Measurements from ENCODE around the gene LVRN.
"Not testable (repeated sequence)": the region's sequence is repeated elsewhere in the genome, so short reads cannot be mapped to it uniquely, and the experiment has no call there.

LVRN gene, protein sequence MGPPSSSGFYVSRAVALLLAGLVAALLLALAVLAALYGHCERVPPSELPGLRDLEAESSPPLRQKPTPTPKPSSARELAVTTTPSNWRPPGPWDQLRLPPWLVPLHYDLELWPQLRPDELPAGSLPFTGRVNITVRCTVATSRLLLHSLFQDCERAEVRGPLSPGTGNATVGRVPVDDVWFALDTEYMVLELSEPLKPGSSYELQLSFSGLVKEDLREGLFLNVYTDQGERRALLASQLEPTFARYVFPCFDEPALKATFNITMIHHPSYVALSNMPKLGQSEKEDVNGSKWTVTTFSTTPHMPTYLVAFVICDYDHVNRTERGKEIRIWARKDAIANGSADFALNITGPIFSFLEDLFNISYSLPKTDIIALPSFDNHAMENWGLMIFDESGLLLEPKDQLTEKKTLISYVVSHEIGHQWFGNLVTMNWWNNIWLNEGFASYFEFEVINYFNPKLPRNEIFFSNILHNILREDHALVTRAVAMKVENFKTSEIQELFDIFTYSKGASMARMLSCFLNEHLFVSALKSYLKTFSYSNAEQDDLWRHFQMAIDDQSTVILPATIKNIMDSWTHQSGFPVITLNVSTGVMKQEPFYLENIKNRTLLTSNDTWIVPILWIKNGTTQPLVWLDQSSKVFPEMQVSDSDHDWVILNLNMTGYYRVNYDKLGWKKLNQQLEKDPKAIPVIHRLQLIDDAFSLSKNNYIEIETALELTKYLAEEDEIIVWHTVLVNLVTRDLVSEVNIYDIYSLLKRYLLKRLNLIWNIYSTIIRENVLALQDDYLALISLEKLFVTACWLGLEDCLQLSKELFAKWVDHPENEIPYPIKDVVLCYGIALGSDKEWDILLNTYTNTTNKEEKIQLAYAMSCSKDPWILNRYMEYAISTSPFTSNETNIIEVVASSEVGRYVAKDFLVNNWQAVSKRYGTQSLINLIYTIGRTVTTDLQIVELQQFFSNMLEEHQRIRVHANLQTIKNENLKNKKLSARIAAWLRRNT

DNA sequence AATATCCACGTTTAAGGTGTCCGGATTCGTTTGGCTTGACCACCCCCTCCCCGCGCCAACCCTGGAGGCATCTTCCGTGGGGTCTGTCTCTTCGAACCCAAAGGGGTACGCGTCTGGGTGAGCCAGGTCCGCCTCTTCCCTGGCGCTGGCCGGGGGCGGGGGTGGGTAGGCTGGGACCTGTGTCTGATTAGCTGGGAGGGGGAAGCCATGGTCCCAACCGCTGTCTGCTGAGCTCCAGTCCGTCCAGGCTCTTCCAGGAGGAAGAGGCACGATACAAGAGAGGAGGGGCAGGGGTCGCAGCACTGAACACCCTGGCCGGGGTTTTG lies at the start of gene LVRN:
LVRN (plus strand) TSS at position 237 of the 326 bp plus-strand sequence. CDS start 143 bp downstream, outside the sequence.
- DNase-seq: no peak

DNA sequence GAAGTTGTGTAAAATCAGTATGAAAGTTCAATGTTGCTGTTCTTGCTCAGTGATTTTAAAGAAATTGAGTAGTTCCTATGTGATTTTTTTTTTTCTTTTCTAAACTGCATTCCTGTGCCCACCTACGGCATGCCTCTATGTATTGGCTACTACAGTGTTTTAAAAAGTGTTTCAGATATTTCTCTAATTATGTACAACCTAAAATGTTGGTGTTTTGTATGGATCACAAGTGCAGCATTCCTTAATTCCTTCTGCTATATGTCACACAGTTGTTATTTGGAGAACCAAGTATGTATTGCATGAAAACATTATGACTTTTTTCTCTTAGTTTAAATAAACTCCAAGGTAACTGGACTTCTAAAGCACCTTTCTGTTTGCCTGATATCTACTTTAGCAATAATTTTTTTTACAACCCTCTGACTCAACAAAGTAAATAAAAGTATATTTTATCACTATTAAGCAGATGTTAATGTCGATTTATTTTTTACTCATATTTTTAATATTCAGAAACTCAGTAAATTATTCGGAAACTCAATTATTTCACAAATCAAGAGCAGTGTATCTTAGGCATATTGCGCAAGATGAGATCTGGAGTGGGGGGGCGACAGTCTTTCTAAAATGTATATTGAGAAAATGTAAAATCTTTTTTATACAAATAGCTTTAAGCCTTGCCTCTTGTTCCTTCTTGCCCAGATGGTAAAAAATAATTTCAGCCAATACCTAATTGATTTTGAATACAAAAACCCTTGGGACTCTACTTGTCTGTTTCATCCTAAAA lies 48.5 kb upstream of the LVRN start:
- not testable (repeated sequence) for DNase-seq

DNA sequence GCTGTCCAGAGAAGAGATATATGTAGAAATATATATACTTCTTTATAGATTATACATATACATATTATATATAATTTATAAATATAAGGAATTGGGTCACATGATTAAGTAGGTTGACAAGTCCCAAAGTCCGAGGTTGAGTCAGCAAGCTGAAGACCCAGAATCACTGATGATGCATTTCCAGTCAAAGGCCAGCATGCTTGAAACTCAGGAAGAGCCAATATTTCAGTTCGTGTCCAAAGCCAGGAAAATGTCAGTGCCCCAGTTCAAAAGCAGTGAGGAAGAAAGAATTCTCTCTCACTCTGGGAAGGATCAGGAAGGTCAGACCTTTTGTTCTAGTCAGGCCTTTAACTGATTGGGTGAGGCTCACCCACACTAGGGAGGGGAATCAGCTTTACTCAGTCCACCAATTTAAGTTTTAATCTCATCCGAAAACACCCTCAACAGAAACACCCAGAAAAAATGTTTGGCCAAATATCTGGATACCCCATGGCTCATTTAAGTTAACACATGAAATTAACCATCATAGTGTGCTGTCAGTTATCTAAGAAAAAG lies 42.0 kb upstream of the LVRN start:
- no peak for DNase-seq

DNA sequence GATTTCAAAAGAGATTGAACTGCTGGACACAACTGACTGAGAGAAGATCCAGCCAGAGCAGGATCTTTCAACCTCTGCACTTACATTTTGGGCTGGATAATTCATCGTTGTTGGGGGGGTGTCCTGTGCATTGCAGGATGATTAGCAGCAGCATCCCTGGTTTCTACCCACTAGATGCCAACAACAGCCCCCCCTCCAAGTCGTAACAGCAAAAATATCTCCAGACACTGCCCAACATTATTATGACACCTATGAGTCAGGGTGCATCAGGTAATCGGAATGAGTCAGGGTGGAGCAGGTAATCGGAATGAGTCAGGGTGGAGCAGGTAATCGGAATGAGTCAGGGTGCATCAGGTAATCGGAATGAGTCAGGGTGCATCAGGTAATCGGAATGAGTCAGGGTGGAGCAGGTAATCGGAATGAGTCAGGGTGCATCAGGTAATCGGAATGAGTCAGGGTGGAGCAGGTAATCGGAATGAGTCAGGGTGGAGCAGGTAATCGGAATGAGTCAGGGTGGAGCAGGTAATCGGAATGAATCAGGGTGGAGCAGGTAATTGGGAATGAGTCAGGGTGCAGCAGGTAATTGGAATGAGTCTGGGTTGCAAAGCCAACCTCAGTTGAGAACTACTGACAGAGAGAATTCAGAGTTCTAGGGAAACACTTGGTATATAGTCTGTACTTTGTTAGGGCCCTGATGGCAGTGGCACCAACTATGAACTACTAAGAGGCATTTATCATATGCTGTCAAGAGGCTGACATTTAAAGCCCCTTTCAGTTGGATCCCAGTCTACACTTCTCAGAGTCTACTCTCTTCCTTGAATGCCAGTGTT lies 33.5 kb upstream of the LVRN start:
- not testable (repeated sequence) for DNase-seq

DNA sequence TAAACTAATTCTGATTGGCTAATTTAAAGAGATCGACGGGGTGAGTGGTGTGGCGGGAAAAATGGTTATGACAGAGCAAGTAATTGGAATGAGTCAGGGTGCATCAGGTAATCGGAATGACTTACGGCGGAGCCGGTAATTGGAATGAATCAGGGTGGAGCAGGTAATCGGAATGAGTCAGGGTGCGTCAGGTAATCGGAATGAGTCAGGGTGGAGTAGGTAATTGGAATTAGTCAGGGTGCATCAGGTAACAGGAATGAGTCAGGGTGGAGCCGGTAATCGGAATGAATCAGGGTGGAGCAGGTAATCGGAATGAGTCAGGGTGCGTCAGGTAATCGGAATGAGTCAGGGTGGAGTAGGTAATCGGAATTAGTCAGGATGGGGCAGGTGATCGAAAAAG lies 32.1 kb upstream of the LVRN start:
- DNase-seq: not testable (repeated sequence)

DNA sequence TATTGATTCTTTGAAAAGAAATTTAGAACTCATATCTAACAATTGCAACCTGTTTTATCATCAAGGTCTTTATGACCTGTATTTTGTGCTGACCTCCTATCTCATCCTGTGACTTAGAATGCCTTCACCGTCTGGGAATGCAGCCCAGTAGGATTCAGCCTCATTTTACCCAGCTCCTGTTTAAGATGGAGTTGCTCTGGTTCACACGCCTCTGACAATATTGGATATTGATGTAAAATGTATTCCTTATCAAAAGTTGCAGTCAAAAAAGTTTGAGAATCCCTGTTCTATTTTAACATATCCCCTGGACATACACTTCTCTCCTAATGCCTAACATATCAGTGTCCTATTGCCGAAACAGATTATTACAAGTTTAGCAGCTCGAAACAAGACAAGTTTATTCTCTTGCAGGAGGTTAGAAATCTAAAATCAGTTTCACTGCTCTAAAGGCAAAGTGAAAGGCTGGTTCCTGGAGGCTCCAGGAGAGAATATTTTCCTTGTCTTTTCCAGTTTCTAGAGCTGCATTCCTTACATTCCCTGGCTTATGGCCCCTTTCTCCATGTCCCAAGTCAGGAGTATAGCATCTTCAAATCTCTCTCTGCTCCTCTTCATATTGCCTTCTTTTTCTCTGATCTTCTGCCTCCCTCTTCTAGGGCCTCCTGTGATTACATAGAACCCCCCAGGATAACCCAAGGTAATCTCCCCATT lies 31.5 kb upstream of the LVRN start:
- DNase-seq: no peak

DNA sequence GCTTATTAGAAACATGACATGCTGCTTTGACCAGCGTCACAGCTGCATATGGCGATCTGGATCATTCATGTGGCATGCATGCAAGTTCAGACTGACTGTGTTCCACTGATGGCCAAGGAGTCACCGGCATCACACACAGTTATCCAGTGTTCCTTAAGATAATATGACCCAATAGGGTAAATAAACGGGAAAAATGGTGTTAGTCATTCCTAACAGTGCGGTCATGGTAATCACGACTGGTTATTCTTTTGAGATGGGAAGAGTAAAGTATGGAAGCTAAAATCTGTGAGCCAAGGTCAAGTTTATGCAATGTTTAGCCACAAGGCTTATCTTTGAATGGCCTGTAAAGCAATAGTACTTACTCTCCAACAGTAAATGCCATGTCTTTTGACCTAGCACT lies 29.3 kb upstream of the LVRN start:
- no peak for DNase-seq

DNA sequence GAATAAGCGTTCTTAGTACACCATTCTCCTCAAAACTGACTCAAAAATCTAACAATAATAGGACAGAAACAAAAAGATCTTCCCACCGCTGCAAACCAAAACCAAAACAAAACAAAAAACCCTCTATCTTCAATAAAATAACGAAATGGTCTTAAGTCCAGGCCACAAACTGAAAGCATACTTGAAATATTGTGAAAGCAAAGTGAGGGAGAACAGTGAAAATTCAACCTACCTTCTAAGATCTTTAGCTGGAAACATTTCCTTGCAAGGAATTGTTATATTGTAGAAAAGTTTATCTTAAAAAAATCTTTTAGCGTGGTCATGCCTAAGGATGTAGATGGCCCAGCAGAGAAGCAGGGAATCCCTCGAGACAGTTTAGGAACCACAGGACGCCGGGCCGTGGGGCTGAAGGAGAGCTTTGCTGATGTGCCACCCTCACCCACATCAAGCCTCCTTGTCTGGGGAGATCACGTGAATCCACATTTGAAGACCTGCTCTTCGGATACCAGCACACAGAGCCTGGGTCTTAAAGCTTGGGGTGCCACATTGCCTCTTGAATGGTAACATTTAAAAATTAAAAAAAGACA lies 27.8 kb upstream of the LVRN start:
- DNase-seq: no peak

DNA sequence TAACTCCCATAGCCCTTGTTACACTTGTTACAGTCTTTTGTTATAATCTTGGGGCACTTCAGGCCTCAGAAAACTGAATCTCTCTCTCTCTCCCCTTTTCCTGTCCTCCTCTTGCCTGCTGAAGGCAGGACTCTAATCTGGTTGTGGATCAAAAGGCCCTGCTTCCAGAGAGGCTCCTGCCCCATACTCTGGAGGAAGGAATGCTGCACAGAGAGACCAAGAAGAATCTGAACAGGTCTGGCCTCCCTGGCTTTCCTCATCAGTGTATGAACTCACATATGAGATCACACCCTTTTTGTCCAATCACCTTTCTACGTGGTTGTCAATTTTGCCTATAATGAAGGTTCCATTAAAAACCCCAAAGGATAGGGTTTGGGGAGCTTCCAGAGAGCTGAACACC lies 26.2 kb upstream of the LVRN start:
- no peak for DNase-seq

DNA sequence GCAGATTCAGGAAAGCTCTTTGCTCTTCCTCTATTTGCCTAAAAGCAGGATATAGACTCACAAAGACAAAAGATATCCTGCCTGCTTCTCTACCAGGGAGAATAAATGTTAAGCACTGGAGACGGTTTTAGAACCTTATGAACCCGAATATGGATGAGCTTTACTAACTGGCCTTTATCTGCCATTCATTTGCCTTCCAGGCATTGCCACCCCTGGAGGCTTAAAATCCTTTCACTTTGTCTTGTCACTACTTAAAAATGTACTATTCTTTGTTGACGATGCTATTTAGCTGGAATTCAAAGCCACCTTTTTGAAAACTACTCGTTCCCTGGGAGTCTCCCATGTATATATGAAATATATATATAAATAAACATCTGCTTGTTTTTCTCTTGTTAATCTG lies 23.2 kb upstream of the LVRN start:
- DNase-seq: no peak

DNA sequence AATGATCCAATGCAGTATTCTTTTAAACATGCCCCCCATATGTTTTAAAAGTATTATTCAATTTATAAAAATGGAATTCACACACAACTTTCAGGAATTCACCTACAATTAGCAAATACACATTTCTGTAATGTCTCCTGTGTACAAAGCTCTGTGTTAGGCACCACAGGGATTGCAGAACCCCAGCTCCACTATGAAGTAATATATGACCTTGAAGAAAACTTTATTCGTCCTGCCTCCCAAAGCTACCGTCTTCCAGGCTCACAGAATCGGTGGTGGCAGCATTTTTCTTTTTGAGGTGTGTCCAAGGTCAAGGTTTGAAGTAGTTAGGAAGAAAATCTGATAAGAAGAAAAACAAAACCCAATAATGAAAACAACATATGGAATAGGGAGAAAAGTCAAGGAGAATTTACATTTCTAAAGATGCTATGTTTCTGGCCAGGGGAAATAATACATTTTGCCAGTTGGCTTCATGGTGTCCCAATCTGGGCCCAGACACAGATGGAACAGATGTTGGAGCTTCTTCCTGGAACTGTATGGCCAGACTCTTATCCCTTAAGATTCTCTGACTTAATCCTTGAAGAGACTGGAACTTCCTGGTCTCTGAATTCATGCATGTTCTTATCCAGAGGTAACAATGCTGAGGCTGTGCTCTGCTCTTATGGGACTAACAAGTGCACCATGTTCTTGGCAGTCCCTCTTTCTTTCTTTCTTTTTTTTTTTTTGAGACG lies 22.0 kb upstream of the LVRN start:
- no peak for DNase-seq

DNA sequence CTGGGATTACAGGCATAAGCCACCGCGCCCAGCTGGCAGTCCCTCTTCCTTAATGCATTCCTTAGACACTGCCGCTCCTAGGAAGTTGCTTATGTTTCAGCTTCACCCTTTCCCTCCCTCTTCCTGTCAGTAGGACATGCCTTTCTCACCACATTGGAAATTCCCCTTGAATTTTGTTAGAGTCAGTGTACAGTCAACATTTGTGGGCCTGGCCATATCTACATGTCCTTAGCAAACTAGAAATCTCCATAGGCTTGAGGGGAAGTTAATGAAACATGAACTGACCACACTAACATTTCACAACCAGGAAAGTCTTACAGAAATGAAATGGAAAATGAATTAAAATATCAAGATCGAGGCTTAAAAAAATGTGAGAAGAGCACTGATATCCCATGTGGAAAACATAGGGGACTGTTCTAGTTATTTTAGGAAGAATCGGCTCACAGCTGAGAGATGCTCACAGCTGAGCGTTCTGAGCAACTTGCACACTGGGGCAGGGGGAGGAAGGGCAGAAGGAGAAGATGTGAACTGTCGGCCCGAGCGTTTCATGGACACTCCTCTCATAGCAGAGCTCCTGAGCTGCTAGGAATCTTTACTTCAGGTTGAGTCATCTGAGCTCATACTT lies 21.1 kb upstream of the LVRN start:
- DNase-seq: no peak

DNA sequence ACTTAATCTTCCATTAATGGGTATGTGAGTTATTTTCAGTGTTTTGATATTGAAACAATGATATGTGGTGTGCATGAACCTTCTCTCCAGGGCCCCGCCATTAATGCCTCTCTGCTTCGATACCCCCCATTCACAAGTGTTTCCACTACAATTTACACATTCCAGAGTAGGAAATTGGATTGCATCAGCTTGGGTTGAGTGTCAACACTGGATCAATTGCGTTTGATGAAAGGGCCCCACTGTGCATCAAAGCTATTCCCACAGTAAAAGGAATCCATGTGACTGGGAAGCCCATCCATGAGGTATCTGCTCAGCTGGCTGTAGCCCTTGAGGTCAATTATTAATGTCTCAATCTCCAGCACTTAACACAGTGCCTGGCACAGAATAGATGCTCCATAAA lies 17.8 kb upstream of the LVRN start:
- no peak for DNase-seq

DNA sequence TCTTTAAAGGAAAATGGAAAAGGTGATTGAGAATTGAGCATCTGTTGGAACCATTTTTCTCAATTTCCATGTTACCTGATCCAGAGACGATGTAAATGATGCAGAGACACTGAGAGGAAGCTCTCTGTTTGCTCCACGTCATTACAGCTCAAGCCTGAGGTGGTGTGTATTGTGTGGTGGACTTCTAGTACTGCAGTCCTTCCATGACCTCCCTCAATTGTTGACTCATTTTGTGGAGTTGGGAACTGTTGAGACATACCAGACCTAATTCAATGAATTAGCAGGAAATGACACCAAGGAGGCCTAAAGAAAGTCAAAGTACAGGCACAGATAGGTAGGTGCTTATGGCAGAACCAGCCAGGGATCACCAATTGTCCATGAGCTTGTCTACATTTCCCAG lies 15.6 kb upstream of the LVRN start:
- DNase-seq: no peak

DNA sequence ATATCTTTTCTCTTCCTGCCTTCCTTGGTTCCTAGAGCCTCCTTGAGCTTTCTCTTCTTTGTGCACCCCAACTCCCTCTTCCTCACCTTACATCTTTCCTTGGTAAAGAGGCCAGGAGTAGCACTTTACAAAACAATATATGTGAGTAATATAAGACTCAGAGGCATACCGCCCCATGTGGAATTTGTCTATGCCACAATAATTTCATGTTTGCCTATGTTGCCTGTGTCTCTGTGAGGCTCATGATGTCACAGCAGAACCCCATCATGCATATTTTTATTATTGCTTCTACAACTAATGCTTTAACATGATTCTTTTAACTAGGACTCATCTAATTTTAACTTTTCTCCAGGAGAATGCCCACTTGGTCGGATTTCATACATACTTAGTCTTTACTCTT lies 15.0 kb upstream of the LVRN start:
- no peak for DNase-seq

DNA sequence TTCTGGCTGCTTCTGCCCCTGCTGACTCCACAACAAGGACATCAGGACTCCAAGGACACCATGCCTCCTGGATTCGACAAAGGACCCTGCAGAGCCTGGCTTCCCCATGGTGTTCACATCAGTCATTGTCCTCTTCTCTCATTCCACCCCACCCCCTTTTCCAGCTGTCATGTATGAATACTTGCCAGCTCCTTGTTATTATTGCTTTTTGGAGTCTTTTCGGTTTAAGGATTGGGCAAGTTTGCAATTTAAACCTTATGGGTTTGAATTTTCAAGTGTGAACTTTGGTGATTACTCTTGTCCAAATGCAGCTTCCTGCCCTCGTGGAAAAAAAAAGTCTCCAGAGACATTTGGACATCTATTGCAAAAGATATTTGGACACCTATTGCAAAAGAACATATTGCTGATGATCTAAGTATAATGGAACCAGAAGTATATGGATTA lies 14.2 kb upstream of the LVRN start:
- no peak for DNase-seq

DNA sequence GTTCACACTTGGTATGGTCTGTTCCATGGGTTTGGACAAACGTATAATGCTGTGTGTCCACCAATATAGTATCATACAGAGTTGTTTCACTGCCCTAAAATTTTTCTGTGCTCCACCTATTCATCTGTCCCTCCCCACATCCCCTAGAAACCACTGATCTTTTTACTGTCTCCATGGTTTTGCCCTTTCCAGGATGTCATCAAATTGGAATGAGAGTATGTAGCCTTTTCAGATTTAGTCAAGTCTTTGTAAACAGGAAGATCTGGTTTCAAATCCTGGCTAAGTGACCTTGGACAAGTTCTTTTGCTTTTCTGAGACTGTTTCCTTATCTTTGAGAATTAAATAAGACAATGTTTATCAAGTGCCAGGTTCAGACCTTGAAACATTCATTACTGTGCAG lies 13.2 kb upstream of the LVRN start:
- no peak for DNase-seq

DNA sequence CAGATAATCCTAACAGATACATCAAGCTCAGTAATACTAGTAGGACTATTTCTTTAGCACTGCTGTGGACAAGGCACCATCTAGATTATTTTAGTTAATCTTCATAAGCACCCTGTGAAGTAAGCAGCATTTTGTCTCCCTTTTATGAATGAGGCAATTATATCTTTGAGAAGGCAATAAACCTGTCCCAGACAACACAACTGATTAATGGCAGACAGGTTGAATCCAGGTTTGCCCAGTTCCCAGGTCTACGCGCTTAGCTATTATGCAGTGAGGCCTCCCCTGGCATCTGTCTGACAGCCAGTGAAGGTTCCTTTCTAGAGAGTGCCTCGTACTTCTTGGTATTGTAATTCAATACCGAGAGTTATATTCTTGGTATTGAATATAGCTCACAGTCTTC lies 9.7 kb upstream of the LVRN start:
- DNase-seq: no peak

DNA sequence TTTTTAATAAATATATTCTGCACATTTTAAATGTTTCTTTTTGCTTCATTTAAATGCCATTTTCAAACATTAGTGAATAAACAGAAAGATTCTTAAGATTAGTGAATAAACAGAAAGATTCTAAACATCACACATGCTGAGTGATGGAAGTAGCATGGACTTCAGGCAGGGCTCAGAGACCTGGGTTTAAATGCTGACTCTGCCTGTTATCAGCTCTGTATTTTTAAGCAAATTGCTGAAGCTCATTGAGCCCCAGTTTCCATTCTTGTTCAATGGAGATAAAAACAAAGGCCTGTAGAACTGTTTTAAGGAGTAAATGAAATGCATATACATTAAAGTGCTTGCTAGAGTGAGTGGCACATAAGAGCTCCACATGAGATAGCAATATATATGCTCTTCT lies 8.1 kb upstream of the LVRN start:
- no peak for DNase-seq

DNA sequence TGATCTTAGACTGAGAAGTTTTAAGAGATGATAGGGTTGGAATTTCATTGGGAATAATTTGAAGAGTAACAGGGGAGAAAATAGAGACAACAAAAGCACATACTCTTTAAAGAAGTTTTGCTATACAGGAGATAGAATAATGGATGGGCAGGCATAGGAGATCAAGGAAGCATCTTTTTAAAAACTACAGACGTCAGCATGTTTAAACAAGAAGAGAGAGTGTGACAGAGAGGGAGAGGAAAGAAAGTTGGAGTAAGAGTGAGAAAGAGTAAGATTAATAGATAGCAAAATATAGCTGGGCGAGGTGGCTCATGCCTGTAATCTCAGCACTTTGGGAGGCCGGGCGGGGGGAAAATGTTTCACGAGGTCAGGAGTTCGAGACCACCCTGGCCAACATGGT lies 5.3 kb upstream of the LVRN start:
- DNase-seq: no peak
